Activated B cell treated with CpG ODN at 0.5 μM for 24 hours (primary cell): ENCODE data around the gene F5. TPM values are rescaled to one million over a fixed set of nuclear protein-coding genes. Genes with fewer than 3 reads are reported as not detected.
"Not testable (repeated sequence)": the region's sequence is repeated elsewhere in the genome, so short reads cannot be mapped to it uniquely, and the experiment has no call there.

Experiments
- ATAC-seq: fragments of 200-7000 bp; cut with Tn5 transposase; one replicate; pipeline ENCODE4 v1.10.0; 2021; ENCODE audit warnings: low read depth, mild to moderate bottlenecking, moderate library complexity
- CTCF ChIA-PET: fragments of 350-600 bp; sonication (Branson Sonifier 250); formaldehyde crosslinking; loops from one replicate; lab custom pipeline; 2021; ENCODE audit warnings: antibody characterized with exemption; lab: Charles Lee
- POLR2A ChIA-PET: fragments of 350-600 bp; sonication (Branson Sonifier 250); formaldehyde crosslinking; loops from one replicate; lab custom pipeline; 2021; ENCODE audit warnings: antibody characterized with exemption; lab: Charles Lee
- DNase-seq: peaks from one replicate; pipeline ENCODE4 v3.0.0; 2022
- H3K27ac Mint-ChIP-seq: one replicate; pipeline ENCODE4 v1.8.0; 2020; ENCODE audit warnings: mixed read lengths
- H3K27me3 Mint-ChIP-seq: one replicate; pipeline ENCODE4 v1.8.0; 2021; ENCODE audit warnings: mixed read lengths
- H3K36me3 Mint-ChIP-seq: one replicate; pipeline ENCODE4 v1.8.0; 2021; ENCODE audit warnings: low read depth, mixed read lengths
- H3K4me1 Mint-ChIP-seq: one replicate; pipeline ENCODE4 v1.8.0; 2021; ENCODE audit warnings: mixed read lengths
- H3K4me3 Mint-ChIP-seq: one replicate; pipeline ENCODE4 v1.8.0; 2020; ENCODE audit warnings: mild to moderate bottlenecking, mixed read lengths
- H3K9me3 Mint-ChIP-seq: one replicate; pipeline ENCODE4 v1.8.0; 2020; ENCODE audit warnings: mixed read lengths
- intact Hi-C: fragments of 100-400 bp; cut with micrococcal nuclease; formaldehyde crosslinking; loops from one replicate; pipeline ENCODE4 v1.15.1; 2024
- total RNA-seq: library from RNA; stranded (reverse); gene quantifications from 2 replicates; pipeline ENCODE4 v1.2.3, GENCODE V29; 2022
- TF ChIP-seq, protein P1 (sequence below): fragments of 200-600 bp; IDR thresholded peaks from one replicate; pipeline ENCODE4 v1.8.0; 2022; ENCODE audit warnings: antibody characterized with exemption, mild to moderate bottlenecking

The F5 gene
- total RNA-seq, 1 donor from 2014 or later: 0.67 TPM

DNA sequence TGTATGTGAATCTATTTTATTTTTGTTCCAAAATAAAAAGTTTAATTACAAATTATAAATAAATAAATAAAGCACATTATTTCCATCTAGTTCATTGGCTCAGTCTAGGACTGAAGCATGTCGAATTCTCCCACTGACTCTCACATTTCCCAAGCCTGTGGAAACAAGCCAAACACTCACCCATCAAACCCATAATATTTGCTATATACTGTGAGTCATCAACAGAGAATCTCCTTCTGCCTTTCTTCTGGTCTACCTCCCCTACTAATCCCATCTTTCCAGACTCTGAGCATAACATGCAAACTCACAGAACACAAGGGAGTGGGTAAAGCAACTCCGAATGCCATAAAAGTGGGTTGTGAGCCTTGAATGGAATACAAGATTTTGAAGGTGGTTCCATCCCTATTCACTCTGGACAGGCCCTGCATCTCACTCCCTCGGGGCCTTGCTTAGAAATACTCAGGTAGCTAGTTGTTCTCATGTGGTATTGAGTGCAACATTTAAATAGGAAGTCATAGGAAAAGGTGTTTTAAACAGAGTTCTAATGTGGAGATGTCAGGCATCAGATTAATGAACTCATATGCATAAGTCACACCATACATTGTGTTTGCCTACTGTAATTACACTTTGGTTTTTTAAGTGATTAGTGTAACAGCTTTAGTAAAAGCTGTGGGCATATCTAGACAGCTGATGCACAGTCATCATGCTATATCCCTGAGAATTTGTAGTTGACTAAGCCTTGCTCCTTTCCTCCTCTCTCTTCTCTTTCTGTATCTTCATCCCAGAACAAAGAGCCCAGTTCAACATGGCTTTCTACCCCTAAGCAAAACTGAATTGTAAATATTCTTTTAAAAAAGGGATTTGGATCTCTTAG, 47.0 kb downstream of the F5 start:
- H3K27ac Mint-ChIP-seq: no peak overlapping the region
- ChIA-PET POLR2A (no interaction called here), CTCF (no interaction called here)
- no peaks in the 10 kb centered on the region for H3K9me3 Mint-ChIP-seq
- H3K27me3 Mint-ChIP-seq: peaks cover 7% of the 10 kb centered on the region
- ATAC-seq (no peak), DNase-seq (no peak)
- no peaks in the 10 kb centered on the region for H3K36me3 Mint-ChIP-seq
- intact Hi-C loops: no loop called here
- H3K4me3 Mint-ChIP-seq: no peak overlapping the region
- H3K4me1 Mint-ChIP-seq: no peaks in the 10 kb centered on the region
- TF ChIP-seq, protein P1, sequence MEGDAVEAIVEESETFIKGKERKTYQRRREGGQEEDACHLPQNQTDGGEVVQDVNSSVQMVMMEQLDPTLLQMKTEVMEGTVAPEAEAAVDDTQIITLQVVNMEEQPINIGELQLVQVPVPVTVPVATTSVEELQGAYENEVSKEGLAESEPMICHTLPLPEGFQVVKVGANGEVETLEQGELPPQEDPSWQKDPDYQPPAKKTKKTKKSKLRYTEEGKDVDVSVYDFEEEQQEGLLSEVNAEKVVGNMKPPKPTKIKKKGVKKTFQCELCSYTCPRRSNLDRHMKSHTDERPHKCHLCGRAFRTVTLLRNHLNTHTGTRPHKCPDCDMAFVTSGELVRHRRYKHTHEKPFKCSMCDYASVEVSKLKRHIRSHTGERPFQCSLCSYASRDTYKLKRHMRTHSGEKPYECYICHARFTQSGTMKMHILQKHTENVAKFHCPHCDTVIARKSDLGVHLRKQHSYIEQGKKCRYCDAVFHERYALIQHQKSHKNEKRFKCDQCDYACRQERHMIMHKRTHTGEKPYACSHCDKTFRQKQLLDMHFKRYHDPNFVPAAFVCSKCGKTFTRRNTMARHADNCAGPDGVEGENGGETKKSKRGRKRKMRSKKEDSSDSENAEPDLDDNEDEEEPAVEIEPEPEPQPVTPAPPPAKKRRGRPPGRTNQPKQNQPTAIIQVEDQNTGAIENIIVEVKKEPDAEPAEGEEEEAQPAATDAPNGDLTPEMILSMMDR: no peak

DNA sequence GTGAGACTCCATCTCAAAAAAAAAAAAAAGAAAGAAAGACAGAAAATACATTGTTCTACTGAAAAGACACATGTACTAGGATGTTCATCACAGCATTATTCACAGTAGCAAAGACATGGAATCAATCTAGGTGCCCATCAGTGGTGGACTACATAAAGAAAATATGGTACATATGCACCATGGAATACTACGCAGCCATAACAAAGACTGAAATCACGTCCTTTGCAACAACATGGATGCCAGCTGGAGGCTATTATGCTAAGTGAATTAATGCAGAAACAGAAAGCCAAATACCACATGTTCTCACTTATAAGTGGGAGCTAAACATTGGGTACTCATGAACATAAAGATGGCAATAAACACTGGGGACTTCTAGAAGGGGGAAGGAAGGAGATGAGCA, 51.6 kb downstream of the F5 start:
- H3K27me3 Mint-ChIP-seq: peaks cover 10% of the 10 kb centered on the region
- H3K27ac Mint-ChIP-seq: no peak overlapping the region
- peaks cover 5% of the 10 kb centered on the region for H3K4me1 Mint-ChIP-seq
- ATAC-seq (no peak), DNase-seq (no peak)
- ChIA-PET POLR2A (no interaction called here), CTCF (no interaction called here)
- H3K36me3 Mint-ChIP-seq: no peaks in the 10 kb centered on the region
- H3K4me3 Mint-ChIP-seq: no peak overlapping the region
- TF ChIP-seq, protein P1: no peak
- H3K9me3 Mint-ChIP-seq: no peaks in the 10 kb centered on the region
- intact Hi-C loops: no loop called here

DNA sequence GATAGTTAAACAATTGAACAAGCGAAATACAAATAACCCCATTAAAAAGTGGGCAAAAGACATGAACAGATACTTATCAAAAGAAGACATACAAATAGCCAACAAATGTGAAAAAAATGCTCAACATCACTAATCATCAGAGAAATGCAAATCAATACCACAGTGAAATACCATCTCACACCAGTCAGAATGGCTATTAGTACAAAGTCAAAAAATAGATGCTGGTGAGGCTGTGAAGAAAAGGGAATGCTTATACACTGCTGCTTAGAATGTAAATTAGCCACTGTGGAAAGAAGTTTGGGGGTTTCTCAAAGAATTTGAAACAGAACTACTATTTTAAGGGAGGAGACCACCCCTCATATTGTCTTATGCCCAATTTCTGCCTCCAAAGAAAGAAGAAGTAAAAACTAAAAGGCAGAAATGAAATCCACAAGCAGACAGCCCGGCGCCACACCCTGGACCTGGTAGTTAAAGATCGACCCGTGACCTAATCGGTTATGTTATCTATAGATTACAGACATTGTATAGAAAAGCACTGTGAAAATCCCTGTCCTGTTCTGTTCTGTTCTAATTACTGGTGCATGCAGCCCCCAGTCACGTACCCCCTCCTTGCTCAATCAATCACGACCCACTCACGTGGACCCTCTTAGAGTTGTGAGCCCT, 52.6 kb downstream of the F5 start:
- H3K27me3 Mint-ChIP-seq: peaks cover 12% of the 10 kb centered on the region
- H3K9me3 Mint-ChIP-seq, ATAC-seq, H3K4me3 Mint-ChIP-seq, DNase-seq, CTCF ChIA-PET, H3K4me1 Mint-ChIP-seq, H3K36me3 Mint-ChIP-seq, intact Hi-C loops, H3K27ac Mint-ChIP-seq, POLR2A ChIA-PET: not testable (repeated sequence)

GRCh38 chr1:169530448-169530847, 55.8 kb downstream of the F5 start:
- ChIA-PET CTCF (interaction anchor here (1.1 kb wide), 1 partner anchor 18 kb away, joined by 3 read pairs; no protein-coding TSS in a partner anchor), POLR2A (no interaction called here)

DNA sequence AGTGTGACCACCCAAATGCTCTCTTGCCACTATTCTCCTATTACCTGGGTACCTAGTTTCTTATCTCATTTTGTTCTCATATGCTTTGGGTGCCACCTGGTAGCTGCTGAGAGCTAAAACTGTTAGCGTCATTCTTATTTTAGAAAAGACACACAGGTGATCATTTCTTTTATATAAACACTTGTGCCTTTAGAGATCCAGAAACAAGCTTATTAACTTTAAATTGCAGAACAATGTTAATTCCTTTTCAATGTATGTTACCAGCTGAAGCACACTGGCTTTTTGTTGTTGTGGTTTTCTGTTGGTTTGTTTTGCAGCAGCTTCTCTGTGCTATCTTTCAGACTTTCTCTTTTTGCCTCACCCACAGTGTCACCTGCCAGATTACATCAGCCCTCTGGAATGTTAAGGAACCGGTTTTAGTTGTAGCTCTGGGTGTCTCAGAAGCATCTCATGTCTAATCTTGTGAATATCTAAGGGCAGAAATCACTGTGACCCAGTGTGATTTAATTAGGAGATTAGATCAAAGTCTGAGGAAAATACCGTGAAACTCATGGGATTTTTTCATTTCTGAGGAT, 57.1 kb downstream of the F5 start:
- Mint-ChIP-seq H3K9me3 (no peaks in the 10 kb centered on the region), H3K27me3 (peaks cover 8% of the 10 kb centered on the region), H3K27ac (no peak overlapping the region), H3K4me3 (no peak overlapping the region), H3K4me1 (peaks cover 12% of the 10 kb centered on the region), H3K36me3 (no peaks in the 10 kb centered on the region)
- ATAC-seq: no peak
- POLR2A ChIA-PET: no interaction called here
- intact Hi-C loops: no loop called here
- no peak for DNase-seq
- CTCF ChIA-PET: no interaction called here
- TF ChIP-seq, protein P1: no peak

More at GRCh38 chr1:169530448-169530847, 55.8 kb downstream of the F5 start:
- Mint-ChIP-seq H3K9me3 (no peaks in the 10 kb centered on the region), H3K36me3 (no peaks in the 10 kb centered on the region), H3K27me3 (peaks cover 12% of the 10 kb centered on the region), H3K4me3 (no peak overlapping the region), H3K4me1 (peaks cover 12% of the 10 kb centered on the region), H3K27ac (no peak overlapping the region)
- DNase-seq (no peak), ATAC-seq (no peak)
- TF ChIP-seq, protein P1: no peak
- intact Hi-C loops: no loop called here
